ENCODE results near the gene SNX10. TPM values are rescaled to one million over a fixed set of nuclear protein-coding genes. Genes with fewer than 3 reads are reported as not detected.

The SNX10 gene
- total and polyA plus RNA-seq, 2 donors (not counting 1 experiment from before 2014, with no cell fraction given) = under 0.01 to 0.41 TPM

- TF ChIP-seq EZH2 (IDR thresholded peaks at IDR 0.05; ENCODE audit: low read length, missing control alignments) = no peak
- TF ChIP-seq, protein P1, sequence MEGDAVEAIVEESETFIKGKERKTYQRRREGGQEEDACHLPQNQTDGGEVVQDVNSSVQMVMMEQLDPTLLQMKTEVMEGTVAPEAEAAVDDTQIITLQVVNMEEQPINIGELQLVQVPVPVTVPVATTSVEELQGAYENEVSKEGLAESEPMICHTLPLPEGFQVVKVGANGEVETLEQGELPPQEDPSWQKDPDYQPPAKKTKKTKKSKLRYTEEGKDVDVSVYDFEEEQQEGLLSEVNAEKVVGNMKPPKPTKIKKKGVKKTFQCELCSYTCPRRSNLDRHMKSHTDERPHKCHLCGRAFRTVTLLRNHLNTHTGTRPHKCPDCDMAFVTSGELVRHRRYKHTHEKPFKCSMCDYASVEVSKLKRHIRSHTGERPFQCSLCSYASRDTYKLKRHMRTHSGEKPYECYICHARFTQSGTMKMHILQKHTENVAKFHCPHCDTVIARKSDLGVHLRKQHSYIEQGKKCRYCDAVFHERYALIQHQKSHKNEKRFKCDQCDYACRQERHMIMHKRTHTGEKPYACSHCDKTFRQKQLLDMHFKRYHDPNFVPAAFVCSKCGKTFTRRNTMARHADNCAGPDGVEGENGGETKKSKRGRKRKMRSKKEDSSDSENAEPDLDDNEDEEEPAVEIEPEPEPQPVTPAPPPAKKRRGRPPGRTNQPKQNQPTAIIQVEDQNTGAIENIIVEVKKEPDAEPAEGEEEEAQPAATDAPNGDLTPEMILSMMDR (conservative IDR thresholded peaks at IDR 0.05 in 1 of 2, IDR thresholded peaks at IDR 0.05 in 1 of 2; ENCODE audit: low read depth in 1 of 2, low read length in 2 of 2) = peak; percentile 70 to 76
Observed at GRCh38 chr7:26365077-26365900, 73.6 kb downstream of the SNX10 start.

GRCh38 chr7:26365901-26366275, 74.2 kb downstream of the SNX10 start:
- Histone ChIP-seq H3K9me3 (ENCODE audit: control insufficient read depth, insufficient read depth, low read depth, low read length) (no peaks in the 10 kb centered on the region), H3K79me2 (ENCODE audit: control insufficient read depth, insufficient read depth, low read length) (no peaks in the 10 kb centered on the region), H3K4me1 (ENCODE audit: control insufficient read depth, extremely low read depth, insufficient read depth, low read length) (no peaks in the 10 kb centered on the region), H4K20me1 (ENCODE audit: control insufficient read depth, extremely low read depth, insufficient read depth, low read length) (no peaks in the 10 kb centered on the region), H2AFZ (ENCODE audit: low read length) (no peak overlapping the region), H3K9ac (ENCODE audit: insufficient read depth, low read length) (no peak overlapping the region), H3K27ac (ENCODE audit: insufficient read depth, low read length) (no peak overlapping the region), H3K27me3 (ENCODE audit: control insufficient read depth, insufficient read depth, low read length) (no peaks in the 10 kb centered on the region), H3K4me2 (ENCODE audit: extremely low read depth, insufficient read depth, low read length) (no peak overlapping the region), H3K36me3 (ENCODE audit: control insufficient read depth, insufficient read depth, low read length) (no peaks in the 10 kb centered on the region), H3K4me3 (replicated peaks in 1 of 4; ENCODE audit: control extremely low read depth in 1 of 4, insufficient read depth in 1 of 4, low read depth in 3 of 4, low read length in 4 of 4) (no peak overlapping the region)
- DNase-seq (ENCODE audit: low read depth in 2 of 2) = no peak
- TF ChIP-seq EZH2 (IDR thresholded peaks at IDR 0.05; ENCODE audit: low read length, missing control alignments) = no peak
- TF ChIP-seq, protein P1 (conservative IDR thresholded peaks at IDR 0.05 in 1 of 2, IDR thresholded peaks at IDR 0.05 in 1 of 2; ENCODE audit: low read depth in 1 of 2, low read length in 2 of 2) = no peak

More at GRCh38 chr7:26365077-26365900, 73.6 kb downstream of the SNX10 start:
- H2AFZ ChIP-seq (ENCODE audit: low read length) = no peak overlapping the region
- H3K9me3 ChIP-seq (ENCODE audit: control insufficient read depth, insufficient read depth, low read depth, low read length) = no peaks in the 10 kb centered on the region
- no peaks in the 10 kb centered on the region for H3K4me1 ChIP-seq (ENCODE audit: control insufficient read depth, extremely low read depth, insufficient read depth, low read length)
- no peak overlapping the region for H3K27ac ChIP-seq (ENCODE audit: insufficient read depth, low read length)
- H3K79me2 ChIP-seq (ENCODE audit: control insufficient read depth, insufficient read depth, low read length) = no peaks in the 10 kb centered on the region
- DNase-seq (ENCODE audit: low read depth in 2 of 2) = peak; percentile 57 to 87
- no peak overlapping the region for H3K9ac ChIP-seq (ENCODE audit: insufficient read depth, low read length)
- H4K20me1 ChIP-seq (ENCODE audit: control insufficient read depth, extremely low read depth, insufficient read depth, low read length) = no peaks in the 10 kb centered on the region
- H3K4me3 ChIP-seq (replicated peaks in 1 of 4; ENCODE audit: control extremely low read depth in 1 of 4, insufficient read depth in 1 of 4, low read depth in 3 of 4, low read length in 4 of 4) = no peak overlapping the region
- no peaks in the 10 kb centered on the region for H3K36me3 ChIP-seq (ENCODE audit: control insufficient read depth, insufficient read depth, low read length)
- H3K27me3 ChIP-seq (ENCODE audit: control insufficient read depth, insufficient read depth, low read length) = no peaks in the 10 kb centered on the region
- H3K4me2 ChIP-seq (ENCODE audit: extremely low read depth, insufficient read depth, low read length) = no peak overlapping the region

DNA sequence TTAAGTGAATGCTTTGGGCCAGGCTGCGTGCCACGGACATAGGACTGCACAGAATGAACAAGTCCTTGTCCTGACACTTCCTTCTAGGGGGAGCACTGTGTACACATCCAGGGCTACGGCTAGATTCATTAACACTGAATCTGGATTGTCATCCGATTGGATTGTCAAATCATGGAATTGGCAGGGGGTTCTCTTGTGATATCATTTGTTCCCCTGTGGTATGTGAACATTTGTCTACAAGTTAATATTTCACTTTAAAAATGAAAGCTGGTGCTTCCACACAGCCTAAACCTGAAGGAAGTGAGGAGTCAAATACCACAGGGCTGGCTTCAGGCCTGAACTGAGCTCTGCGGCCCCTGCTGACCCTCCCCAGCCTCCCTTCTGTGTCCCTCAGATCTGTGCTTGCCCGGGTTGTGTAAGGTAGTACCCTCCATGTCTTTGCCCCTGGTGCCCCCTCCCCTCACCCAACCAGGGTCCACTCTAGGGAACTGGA, 75.6 kb downstream of the SNX10 start:
- Histone ChIP-seq H3K4me1 (ENCODE audit: control insufficient read depth, extremely low read depth, insufficient read depth, low read length) (no peaks in the 10 kb centered on the region), H3K4me2 (ENCODE audit: extremely low read depth, insufficient read depth, low read length) (no peak overlapping the region), H3K4me3 (replicated peaks in 1 of 4; ENCODE audit: control extremely low read depth in 1 of 4, insufficient read depth in 1 of 4, low read depth in 3 of 4, low read length in 4 of 4) (no peak overlapping the region), H3K27me3 (ENCODE audit: control insufficient read depth, insufficient read depth, low read length) (no peaks in the 10 kb centered on the region), H3K36me3 (ENCODE audit: control insufficient read depth, insufficient read depth, low read length) (no peaks in the 10 kb centered on the region), H3K9me3 (ENCODE audit: control insufficient read depth, insufficient read depth, low read depth, low read length) (no peaks in the 10 kb centered on the region), H2AFZ (ENCODE audit: low read length) (no peak overlapping the region), H3K9ac (ENCODE audit: insufficient read depth, low read length) (no peak overlapping the region), H3K79me2 (ENCODE audit: control insufficient read depth, insufficient read depth, low read length) (no peaks in the 10 kb centered on the region), H4K20me1 (ENCODE audit: control insufficient read depth, extremely low read depth, insufficient read depth, low read length) (no peaks in the 10 kb centered on the region), H3K27ac (ENCODE audit: insufficient read depth, low read length) (no peak overlapping the region)
- no peak for DNase-seq (ENCODE audit: low read depth in 2 of 2)
- TF ChIP-seq EZH2 (IDR thresholded peaks at IDR 0.05; ENCODE audit: low read length, missing control alignments) = no peak
- TF ChIP-seq, protein P1 (conservative IDR thresholded peaks at IDR 0.05 in 1 of 2, IDR thresholded peaks at IDR 0.05 in 1 of 2; ENCODE audit: low read depth in 1 of 2, low read length in 2 of 2) = no peak

All from fibroblast of lung (primary cell).